Stimulated activated CD4-positive, alpha-beta T cell treated with anti-CD3 and anti-CD28 coated beads, Interleukin-1b, Interleukin-23, amount 100 ng/mL, for 4 hours (primary cell): Measurements from ENCODE around the gene TGFA.
"Not testable (repeated sequence)": the region's sequence is repeated elsewhere in the genome, so short reads cannot be mapped to it uniquely, and the experiment has no call there.

Source experiments
- DNase-seq, 2 donors: peaks; one replicate each; pipeline ENCODE4 v3.0.0-alpha.2; 2020; ENCODE audit warnings: low read depth in 2 of 2

The TGFA gene

GRCh38 chr2:70498528-70498927 lies 55.1 kb downstream of the TGFA start:
- no peak for DNase-seq

GRCh38 chr2:70498054-70498453 lies 55.6 kb downstream of the TGFA start:
- no peak for DNase-seq

GRCh38 chr2:70496819-70497218 lies 56.8 kb downstream of the TGFA start:
- DNase-seq = no peak

GRCh38 chr2:70494293-70494886 lies 59.2 kb downstream of the TGFA start:
- no peak for DNase-seq

- DNase-seq = no peak
These were observed 63.2 kb downstream of the TGFA start for GRCh38 chr2:70490381-70490780.

GRCh38 chr2:70489165-70489564 lies 64.5 kb downstream of the TGFA start:
- DNase-seq = no peak

- DNase-seq = no peak
These were observed 69.5 kb downstream of the TGFA start for GRCh38 chr2:70484086-70484485.

GRCh38 chr2:70482401-70482800 lies 71.2 kb downstream of the TGFA start:
- no peak for DNase-seq

GRCh38 chr2:70480468-70480867 lies 73.2 kb downstream of the TGFA start:
- no peak for DNase-seq

GRCh38 chr2:70479816-70480215 lies 73.8 kb downstream of the TGFA start:
- DNase-seq = no peak

- no peak for DNase-seq
These were observed 76.2 kb downstream of the TGFA start for GRCh38 chr2:70477441-70477844.

- no peak for DNase-seq
These were observed 78.4 kb downstream of the TGFA start for GRCh38 chr2:70475266-70475665.

- DNase-seq = no peak
These were observed 79.3 kb downstream of the TGFA start for GRCh38 chr2:70474256-70474848.

GRCh38 chr2:70473101-70473722 lies 80.4 kb downstream of the TGFA start:
- no peak for DNase-seq

GRCh38 chr2:70472221-70472890 lies 81.3 kb downstream of the TGFA start:
- no peak for DNase-seq

- no peak for DNase-seq
These were observed 82.5 kb downstream of the TGFA start for GRCh38 chr2:70471129-70471528.

- DNase-seq = no peak
These were observed 83.7 kb downstream of the TGFA start for GRCh38 chr2:70469961-70470360.

- DNase-seq = no peak
These were observed 84.2 kb downstream of the TGFA start for GRCh38 chr2:70469435-70469834.

- DNase-seq = no peak
These were observed 84.7 kb downstream of the TGFA start for GRCh38 chr2:70468878-70469277.

GRCh38 chr2:70467831-70468779 lies 85.5 kb downstream of the TGFA start:
- no peak for DNase-seq

- no peak for DNase-seq
These were observed 86.4 kb downstream of the TGFA start for GRCh38 chr2:70467237-70467636.

- not testable (repeated sequence) for DNase-seq
These were observed 87.0 kb downstream of the TGFA start for GRCh38 chr2:70466647-70467046.
